Activated CD8-positive, alpha-beta T cell treated with anti-CD3 and anti-CD28 coated beads for 36 hours (primary cell): ENCODE results near the gene VSTM2L. TPM values are rescaled to one million over a fixed set of nuclear protein-coding genes. Genes with fewer than 3 reads are reported as not detected.

ENCODE experiments used
- ATAC-seq: fragments of 200-7000 bp; cut with Tn5 transposase; one replicate; pipeline ENCODE4 v1.10.0; 2021; ENCODE audit warnings: mild to moderate bottlenecking, moderate library complexity
- CTCF ChIA-PET: fragments of 350-600 bp; sonication (Branson Sonifier 250); formaldehyde crosslinking; loops from one replicate; lab custom pipeline; 2021; ENCODE audit warnings: antibody characterized with exemption; lab: Charles Lee
- POLR2A ChIA-PET: fragments of 350-600 bp; sonication (Branson Sonifier 250); formaldehyde crosslinking; loops from one replicate; lab custom pipeline; 2021; ENCODE audit warnings: antibody characterized with exemption; lab: Charles Lee
- DNase-seq: peaks from one replicate; pipeline ENCODE4 v3.0.0-alpha.2; 2020
- H3K27ac Mint-ChIP-seq: one replicate; pipeline ENCODE4 v1.8.0; 2021; ENCODE audit warnings: mild to moderate bottlenecking, mixed read lengths
- H3K27me3 Mint-ChIP-seq: one replicate; pipeline ENCODE4 v1.8.0; 2021; ENCODE audit warnings: mixed read lengths
- H3K36me3 Mint-ChIP-seq: one replicate; pipeline ENCODE4 v1.8.0; 2021; ENCODE audit warnings: low read depth, mixed read lengths
- H3K4me1 Mint-ChIP-seq: one replicate; pipeline ENCODE4 v1.8.0; 2021; ENCODE audit warnings: low read depth, mixed read lengths
- H3K4me3 Mint-ChIP-seq: one replicate; pipeline ENCODE4 v1.8.0; 2021; ENCODE audit warnings: mild to moderate bottlenecking, moderate library complexity, mixed read lengths
- H3K9me3 Mint-ChIP-seq: one replicate; pipeline ENCODE4 v1.8.0; 2021; ENCODE audit warnings: mixed read lengths
- CTCF ChIP-seq: fragments of 200-600 bp; IDR thresholded peaks from one replicate; pipeline ENCODE4 v1.8.0; 2022; ENCODE audit warnings: antibody characterized with exemption, mild to moderate bottlenecking
- intact Hi-C: fragments of 100-400 bp; cut with micrococcal nuclease; formaldehyde crosslinking; loops from one replicate; pipeline ENCODE4 v1.10.0; 2022
- total RNA-seq, 2 experiments: library from RNA; stranded (reverse); gene quantifications; one replicate each; pipeline ENCODE4 v1.2.3, GENCODE V29; 2021

The VSTM2L gene
- total RNA-seq, 2 experiments from 2014 or later = not detected

DNA sequence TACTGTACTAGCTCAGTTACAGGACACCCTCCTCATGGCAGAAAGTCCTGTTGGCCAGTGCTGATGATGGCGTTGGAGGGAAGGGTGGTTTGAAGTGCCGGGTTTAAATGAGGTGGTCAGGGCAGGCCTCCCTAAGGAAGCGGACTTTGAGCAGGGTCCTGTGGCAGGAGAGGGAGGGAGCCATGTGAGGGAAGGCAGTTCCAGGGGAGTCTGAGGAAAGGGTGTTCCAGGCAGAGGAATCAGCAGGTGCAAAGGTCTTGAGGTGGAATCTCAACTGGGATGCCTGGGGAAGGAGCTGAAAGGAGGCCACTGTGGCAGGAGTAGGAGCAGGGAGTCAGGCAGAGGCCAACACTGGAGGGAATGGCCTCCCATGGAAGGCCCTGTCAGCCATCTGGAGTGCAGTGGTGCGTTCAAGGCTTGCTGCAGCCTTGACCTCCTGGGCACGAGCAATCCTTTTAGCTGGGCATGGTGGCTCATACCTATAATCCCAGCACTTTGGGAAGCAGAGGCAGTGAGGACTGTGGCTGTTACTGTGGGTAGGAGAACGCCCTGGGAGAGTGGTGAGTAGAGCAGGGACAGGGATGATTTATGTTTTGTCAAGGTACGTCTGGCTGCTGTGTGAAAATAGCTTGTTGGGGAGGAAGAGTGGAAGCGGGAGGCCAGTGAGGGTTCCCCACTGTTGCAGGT, 26.2 kb downstream of the VSTM2L start:
- no peak overlapping the region for H3K27ac Mint-ChIP-seq
- intact Hi-C loops = no loop called here

GRCh38 chr20:37929683-37930014, 26.7 kb downstream of the VSTM2L start:
- POLR2A ChIA-PET = no interaction called here
- intact Hi-C loops = no loop called here
- Mint-ChIP-seq H3K4me3 (no peak overlapping the region), H3K27ac (no peak overlapping the region), H3K36me3 (no peaks in the 10 kb centered on the region), H3K9me3 (no peaks in the 10 kb centered on the region), H3K4me1 (no peaks in the 10 kb centered on the region), H3K27me3 (peaks cover 4% of the 10 kb centered on the region)
- no peak for TF ChIP-seq CTCF
- CTCF ChIA-PET = no interaction called here
- ATAC-seq (no peak), DNase-seq (no peak)

More for the DNA sequence above, 26.2 kb downstream of the VSTM2L start:
- no peak for TF ChIP-seq CTCF
- CTCF ChIA-PET = no interaction called here
- no peaks in the 10 kb centered on the region for H3K4me1 Mint-ChIP-seq
- H3K9me3 Mint-ChIP-seq = no peaks in the 10 kb centered on the region
- ATAC-seq = no peak
- H3K4me3 Mint-ChIP-seq = no peak overlapping the region
- DNase-seq = no peak
- H3K27me3 Mint-ChIP-seq = peaks cover 4% of the 10 kb centered on the region
- H3K36me3 Mint-ChIP-seq = no peaks in the 10 kb centered on the region
- POLR2A ChIA-PET = no interaction called here

DNA sequence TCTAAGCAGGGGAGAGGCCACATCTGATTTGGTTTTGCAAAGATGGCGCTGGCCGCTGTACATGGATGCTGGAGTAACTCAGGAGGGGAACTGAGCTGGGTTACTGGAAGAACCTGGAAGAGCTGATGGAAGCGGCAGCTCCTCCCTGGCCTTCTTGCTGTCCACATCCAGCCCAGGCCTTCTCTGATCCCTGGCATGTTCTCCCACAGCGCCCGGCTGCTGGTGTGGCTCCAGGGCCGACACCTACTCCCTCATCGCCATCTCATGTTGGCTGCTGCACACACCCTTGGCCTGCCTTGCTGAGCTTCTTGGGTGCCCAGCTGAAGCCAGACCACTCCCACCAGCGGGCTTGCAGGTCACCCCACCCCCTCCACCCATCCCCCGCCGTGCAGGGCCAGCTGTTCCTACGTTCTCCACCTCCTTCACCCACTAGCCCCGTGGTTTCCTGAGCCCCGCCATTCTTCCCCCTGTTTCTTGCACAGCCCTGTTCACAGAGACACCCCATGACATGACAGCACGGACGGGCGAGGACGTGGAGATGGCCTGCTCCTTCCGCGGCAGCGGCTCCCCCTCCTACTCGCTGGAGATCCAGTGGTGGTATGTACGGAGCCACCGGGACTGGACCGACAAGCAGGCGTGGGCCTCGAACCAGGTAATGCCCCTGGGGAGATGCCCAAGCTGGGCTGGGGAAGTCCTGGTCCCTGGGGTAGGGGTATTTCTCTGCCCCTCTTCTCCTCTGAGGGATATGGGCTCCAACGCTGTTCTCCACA, 28.4 kb downstream of the VSTM2L start:
- Mint-ChIP-seq H3K27me3 (peaks cover 4% of the 10 kb centered on the region), H3K4me3 (no peak overlapping the region), H3K9me3 (no peaks in the 10 kb centered on the region), H3K27ac (no peak overlapping the region), H3K36me3 (no peaks in the 10 kb centered on the region), H3K4me1 (no peaks in the 10 kb centered on the region)
- intact Hi-C loops = no loop called here
- no peak for ATAC-seq
- no peak for DNase-seq
- CTCF ChIA-PET = no interaction called here
- no peak for TF ChIP-seq CTCF
- POLR2A ChIA-PET = no interaction called here

DNA sequence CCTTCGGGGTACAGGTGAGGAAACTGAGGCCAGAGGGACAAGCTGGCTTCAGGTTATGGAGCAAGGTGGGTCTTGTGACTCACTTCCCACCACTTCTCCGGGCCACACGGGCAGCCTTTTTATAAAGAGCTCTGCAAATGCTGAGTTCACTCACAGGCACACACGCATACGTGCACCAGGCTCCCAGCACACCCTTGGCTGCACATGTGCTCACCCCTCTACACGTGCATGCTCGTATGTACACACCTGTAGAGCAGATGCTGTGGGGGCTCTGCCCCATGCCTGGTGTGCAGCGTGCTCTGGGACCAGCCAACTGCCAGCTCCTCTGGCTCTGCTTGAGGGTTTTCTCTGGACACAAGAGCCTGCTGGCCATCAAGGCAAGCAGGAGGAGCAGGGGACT, 29.1 kb downstream of the VSTM2L start:
- Mint-ChIP-seq H3K27me3 (peaks cover 4% of the 10 kb centered on the region), H3K27ac (no peak overlapping the region), H3K9me3 (no peaks in the 10 kb centered on the region), H3K4me3 (no peak overlapping the region), H3K4me1 (no peaks in the 10 kb centered on the region), H3K36me3 (no peaks in the 10 kb centered on the region)
- intact Hi-C loops = no loop called here
- ChIA-PET POLR2A (no interaction called here), CTCF (no interaction called here)
- ATAC-seq (no peak), DNase-seq (no peak)
- no peak for TF ChIP-seq CTCF

GRCh38 chr20:37932919-37933318, 30.0 kb downstream of the VSTM2L start:
- Mint-ChIP-seq H3K27ac (no peak overlapping the region), H3K36me3 (no peaks in the 10 kb centered on the region), H3K27me3 (peaks cover 4% of the 10 kb centered on the region), H3K4me3 (no peak overlapping the region), H3K4me1 (no peaks in the 10 kb centered on the region), H3K9me3 (no peaks in the 10 kb centered on the region)
- ChIA-PET POLR2A (no interaction called here), CTCF (no interaction called here)
- no peak for DNase-seq
- TF ChIP-seq CTCF = no peak
- no peak for ATAC-seq
- intact Hi-C loops = no loop called here
